NK-92 (cell line): ENCODE measurements around the gene BTAF1.
A peak's percentile ranks its signal among the peaks of the same experiment; 100 is the strongest.
"Not testable (repeated sequence)": the region's sequence is repeated elsewhere in the genome, so short reads cannot be mapped to it uniquely, and the experiment has no call there.

Source experiments
- DNase-seq: peaks from one replicate; lab custom pipeline; 2025; ENCODE audit not compliant: unreplicated experiment; lab: John Stamatoyannopoulos, UW

The BTAF1 gene

DNA sequence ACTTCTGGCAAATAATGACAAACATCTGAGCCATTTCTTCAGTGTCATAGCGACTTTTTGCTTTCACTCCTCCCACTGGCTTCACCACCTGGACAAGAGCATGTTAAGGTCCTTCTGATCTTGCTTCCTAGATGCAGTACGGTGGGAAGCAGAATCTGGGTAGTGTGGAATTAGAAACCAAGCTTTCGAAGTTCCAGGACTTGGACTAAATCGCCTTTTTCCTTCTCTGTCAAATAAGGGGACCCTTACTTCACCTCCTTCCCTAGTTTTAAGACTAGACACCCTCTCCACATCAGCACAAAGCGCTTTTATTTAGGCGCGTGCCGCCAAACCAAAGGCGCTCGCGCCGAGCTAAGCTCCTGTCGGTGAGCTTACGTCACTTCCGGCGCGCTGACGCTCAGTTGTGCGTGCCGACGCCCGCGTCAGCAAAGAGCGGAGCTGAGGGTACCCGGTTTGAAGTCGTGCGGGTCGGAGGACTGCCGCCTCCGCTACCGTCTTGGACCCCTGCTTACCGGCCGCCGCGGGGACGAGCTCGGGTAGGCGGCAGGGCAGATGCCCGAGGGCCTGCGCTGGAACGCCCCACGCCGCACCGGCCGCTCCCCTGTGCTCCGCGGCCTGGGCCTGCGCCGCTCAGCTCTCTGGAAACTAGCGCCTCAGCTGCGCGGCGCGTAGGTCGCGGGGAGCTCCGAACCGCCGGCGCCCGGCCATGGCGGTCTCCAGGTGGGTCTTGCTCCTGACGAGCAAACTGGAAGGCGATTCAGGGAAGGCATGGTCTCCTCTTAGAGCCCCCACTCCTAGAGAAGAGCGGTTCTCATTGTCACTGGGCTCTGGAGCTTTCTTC, at the start of gene BTAF1:
Gene BTAF1 (plus strand): TSS at position 400 of the 841 bp plus-strand sequence. CDS start 307 bp downstream, at position 707.
- DNase-seq: peak; percentile 3

DNA sequence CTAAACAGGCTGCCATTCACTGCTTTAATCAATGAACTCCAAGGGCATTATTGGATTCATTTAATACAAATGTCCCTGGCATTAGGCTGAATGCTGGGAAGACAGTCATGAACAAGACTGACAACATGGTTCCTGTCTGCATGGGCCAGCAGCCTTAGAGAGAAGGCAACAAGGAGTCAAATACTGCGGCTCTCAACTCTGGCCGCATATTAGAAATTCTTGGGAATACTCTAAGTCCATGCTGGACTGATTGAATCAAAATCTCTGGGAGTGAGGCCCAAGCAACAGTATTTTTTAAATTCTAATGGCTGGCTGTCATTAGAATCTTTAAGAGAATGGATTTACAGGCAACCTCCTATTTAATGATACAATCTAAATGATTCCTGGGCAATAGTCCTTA, 48.4 kb upstream of the BTAF1 start:
- DNase-seq: no peak

DNA sequence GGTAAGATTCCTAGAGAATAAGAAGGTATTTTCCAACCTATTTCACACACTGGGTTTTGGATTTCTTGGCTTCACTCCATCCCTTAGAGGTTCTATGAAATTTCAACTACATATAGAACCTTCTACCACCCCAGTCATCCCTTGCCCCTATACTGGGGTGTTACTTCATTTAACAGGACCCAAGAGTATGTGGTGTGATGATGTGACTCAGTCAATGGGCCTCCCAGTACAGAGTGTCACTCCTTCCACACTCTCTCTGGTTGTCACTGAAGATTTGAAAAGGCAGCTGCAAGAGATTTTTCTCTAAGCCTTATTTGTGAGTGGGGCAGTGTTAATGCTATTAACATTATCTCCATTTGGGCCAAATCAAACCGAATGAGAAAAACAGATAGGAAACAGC, 47.8 kb upstream of the BTAF1 start:
- no peak for DNase-seq

DNA sequence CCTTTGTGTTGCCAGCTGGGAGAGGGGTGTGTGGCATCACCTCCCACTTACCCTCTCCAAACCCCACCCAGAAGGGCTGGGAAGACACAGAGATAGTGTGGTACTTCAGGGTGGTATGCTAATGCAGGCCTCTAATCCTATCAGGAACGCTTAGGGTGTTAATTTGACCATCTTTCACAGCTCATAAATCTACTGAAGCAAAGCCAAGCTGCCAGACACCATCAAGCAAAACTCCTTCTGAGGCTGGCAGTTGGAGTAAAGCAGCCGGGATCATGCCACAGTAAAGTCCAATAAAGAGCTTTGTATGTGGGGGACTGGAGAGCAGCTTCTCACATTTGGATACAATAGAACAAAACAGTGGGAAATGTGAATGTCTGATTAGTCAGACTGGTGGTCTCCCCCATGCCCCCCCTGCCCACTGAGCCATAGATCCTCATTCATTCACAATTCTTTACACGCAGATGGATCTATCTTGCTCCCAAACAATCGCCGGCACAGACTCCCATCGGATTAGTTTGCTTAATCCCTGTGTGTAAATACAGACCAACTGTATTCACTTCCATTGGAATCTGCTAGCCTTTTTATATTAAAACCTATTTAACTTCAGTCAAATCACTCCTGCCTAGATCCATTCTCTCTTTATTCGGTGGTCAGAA, 43.9 kb upstream of the BTAF1 start:
- no peak for DNase-seq

DNA sequence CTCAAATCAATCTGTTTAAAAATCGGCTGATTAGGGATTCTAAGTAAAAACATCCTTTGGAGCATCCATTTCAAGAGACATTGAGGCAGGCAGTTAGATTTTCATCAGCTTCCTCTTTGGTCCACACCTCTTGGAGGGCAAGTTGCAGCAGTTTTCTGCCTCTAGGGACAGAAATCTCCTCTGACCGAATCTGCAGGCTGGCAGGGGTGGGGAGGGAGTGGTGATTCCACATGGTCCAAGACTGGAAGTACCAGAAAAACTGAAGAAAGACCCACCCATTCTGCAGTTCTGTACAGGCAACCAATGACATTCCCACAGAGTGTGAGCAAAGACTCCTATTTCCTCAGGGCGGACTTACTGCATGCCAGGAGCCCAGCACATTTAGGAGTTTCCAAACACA, 43.3 kb upstream of the BTAF1 start:
- no peak for DNase-seq

DNA sequence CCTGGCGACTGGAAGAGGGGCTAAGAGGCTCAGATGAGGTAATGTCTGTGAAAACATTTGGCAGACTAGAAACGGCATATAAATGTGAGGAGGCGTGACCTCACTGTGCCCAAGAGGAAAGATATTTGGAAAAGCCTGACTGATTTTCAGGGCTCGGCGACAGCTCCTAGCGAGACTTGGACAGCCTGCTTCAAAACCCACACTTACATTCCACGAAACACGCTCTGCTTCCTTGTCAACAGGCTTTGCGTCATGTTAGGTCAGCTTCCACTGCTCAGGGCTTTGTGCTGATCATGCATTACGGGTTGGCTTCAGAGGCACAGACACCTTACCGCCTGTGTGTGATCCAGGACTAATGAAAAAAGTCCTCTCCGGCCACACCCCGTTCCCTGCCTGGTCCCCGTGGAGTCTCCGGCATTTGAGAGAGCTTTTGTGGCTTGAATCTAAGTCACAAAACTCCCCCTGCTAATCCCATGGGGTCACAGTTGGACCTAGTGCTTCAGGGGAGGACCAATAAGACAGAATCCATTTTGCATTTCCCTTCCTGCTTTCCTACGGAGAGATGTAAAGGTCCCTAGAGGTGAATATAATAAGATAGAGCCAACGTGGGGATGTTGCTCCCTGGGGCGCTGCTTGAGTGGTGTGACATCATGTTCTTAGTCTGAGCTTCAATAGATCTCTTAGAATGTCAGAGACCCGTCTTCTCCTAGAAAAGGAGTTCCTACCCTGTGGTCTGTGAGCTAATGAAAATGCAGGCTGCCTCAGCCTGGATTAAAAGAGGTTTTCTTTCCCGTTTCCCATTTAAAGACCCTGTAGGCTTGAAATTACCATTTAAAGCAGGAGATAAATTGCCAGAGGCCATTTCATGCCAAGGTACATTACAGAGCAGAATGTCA, 39.8 kb upstream of the BTAF1 start:
- DNase-seq: no peak

DNA sequence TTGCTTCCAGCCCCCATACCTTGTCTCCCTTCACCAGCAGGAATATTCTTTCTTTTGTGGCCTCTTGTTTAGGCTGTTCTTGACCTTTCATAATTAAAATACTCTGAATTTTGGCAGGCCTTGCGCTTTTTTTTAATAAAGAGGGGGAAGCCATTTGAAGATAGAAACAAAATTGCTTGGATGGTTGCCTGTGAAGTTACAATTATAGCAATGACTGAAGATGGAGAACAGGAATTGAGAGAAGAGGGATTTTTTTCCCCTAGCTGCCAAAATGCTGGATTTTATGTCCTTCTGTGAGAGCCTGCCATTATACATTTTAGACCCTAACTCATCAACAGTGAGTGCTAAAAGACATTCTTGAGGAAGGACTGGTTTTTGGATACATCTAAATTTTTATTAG, 39.0 kb upstream of the BTAF1 start:
- no peak for DNase-seq

DNA sequence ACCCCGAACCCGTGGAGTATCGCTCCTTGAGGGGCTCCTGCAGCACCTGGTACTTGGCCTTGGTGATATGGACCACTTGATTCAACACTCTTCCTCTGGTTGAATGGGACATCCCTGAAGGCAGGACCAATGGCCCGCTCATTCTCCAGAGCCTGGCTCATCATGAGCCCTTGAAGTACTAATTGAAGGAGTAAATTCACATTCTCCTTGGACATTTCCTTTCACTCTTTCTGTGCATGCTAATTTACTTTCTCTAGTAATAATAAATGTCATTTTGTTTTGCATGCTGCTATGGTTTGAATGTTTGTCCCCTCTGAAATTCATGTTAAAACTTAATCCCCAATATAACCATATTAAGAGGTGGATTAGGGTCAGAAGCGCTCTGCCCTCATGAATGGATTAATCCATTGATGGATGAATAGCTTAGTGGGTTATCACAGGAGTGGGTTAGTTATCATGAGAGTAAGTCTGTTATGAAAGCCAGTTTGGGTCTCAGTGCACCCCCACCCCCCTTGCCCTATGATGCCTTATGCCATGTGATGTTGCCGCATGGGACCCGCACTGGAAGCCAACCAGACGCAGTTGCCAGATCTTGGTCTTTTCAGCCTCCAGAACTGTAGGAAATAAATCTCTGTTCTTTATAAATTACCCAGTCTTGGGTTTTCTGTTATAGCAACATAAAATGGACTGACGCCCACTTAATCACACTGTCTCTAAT, 38.0 kb upstream of the BTAF1 start:
- no peak for DNase-seq

DNA sequence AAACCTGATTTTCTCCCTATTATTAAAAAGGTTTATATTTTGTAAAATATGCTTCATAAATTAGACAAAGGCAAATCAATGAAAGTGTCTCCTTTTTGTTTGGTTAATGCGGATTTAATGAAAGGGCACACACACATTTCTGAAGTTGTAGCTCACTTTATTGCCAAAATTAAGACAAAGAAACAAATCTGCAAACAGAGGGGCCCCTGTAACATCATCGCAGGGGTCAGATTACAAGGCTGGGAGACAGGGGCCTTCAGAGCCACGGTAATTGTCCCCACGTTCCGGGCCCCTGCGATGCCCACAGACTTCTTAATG, 36.7 kb upstream of the BTAF1 start:
- DNase-seq: no peak

DNA sequence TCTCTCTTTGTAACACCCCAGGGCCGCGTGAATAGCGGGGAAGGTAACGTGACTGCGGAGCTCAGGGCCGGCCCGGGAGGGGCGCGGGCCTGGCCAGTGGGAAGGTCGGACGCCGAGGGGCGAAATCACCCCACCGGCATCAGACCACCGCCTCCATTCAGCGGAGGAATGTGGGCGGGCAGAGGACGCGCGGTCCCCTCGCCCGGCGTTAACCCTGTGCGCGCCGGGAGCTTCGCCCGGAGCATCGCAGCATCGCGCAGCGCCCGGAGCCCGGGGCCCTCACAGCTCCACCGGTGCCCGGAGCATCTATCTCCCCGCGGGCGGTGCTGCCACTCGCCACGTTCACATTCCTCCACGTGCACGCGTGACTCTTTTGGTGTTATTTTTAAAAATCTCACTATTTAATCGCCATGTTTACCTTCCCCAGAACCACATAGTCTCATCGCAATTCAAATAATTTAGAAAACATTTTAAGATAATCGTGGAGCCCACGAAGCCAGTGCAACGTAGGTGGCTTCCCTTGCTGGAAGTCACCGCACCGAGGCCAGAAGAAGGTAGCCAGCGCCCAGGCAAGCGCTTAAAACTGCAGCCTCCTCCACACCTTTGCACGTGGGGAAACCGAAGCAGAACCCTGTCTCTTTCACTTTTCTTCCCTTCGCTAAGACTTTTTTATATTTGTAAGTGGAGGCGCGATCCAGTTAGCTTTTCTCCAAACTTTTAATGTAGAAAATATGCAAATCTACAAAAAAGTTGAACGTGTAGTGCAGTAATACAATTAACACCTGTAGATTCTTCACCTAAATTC, 36.1 kb upstream of the BTAF1 start:
- no peak for DNase-seq

DNA sequence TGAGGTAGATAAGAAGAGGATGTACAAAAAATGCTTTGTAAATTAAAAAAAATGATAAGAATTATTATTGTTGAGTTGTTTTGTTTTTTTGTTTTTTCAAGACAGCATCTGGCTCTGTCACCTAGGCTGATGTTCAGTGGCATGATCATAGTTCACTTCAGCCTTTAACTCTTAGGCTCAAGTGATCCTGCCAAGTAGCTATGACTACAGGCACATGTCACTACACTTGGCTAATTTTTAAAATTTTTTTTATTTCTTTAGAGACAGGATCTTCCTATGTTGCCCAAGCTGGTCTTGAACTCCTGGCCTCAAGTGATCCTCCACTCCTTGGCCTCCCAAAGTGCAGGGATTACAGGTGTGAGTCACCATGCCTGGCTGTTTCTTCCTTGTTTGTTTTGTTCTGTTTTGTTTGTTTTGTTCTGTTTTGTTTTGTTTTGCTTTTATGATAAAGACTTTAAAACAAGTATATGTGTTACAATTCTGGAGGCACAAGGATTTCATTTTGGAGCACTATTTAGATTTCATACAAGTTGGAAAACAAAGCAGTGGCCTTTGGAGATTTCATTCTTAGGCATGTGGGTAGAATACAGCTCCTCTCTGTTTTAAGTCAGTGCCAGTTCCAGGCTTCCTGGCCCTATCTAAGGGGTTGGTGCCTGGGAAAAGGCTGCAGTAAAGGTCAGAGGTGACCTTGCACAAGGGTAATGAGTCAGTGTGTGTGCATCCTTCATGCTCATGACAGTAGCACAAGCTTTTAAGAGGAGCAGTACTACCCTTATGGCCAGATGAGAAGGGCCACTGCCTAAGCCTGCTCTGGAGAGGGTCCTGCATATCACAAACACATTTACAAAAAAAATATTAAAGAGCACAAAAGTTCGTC, 32.2 kb upstream of the BTAF1 start:
- no peak for DNase-seq

DNA sequence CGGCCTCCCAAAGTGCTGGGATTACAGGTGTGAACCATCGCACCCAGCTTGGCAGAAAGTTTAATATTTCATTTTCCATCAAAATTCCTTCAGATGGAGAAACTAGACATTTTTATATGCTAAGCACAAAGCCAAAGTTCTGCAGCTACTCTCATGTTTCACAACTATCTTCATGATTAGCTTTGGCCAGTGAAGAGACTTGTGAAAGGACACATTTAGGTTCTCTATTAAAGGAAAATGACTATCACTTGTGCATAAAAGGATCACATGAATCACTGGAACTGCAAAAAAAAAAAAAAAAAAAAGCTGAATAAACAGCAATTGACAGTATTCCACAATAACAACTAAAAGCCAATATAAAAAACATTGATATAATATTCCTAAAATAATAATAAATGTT, 30.5 kb upstream of the BTAF1 start:
- DNase-seq: no peak

DNA sequence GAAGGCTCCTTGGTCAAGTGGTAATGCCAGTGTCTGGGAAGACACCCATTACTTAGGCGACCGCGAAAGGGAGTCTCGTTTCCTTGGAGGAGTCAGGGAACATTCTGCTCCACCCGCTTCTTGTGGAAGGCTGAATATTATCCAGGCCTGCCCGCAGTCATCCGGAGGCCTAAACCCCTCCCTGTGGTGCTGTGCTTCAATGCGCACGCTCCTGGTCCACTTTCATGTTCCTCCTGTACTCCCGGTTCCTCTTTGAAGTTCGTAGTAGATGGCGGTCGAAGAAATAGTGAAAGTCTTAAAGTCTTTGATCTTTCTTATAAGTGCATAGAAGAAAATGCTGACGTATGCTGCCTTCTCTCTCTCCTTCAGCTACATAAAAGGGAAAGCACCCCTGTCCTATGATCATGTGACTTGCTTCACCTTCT, 29.3 kb upstream of the BTAF1 start:
- not testable (repeated sequence) for DNase-seq

DNA sequence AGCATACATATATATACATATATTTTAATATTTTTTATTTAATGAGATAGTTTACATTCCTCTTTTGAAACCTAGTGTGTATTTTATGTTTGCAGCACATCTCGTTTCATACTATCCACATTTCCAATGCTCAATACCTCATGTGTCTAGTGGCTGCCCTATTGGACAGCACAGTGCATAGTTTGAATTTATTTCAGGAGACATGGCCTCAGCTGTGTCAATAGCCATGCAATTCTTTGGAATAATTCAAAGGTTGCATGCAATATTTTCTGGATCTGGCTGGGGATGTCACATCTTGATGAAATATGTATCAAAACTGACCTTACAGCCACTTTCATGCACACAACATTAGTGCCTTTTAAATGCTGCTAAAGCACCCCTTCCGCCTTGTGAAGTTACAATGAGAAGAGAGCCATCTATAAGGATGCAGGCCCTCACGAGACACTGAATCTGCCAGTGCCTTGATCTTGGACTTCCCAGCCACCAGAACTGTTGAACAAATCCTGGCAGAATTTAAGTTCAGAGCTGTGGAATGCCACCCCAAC, 27.3 kb upstream of the BTAF1 start:
- DNase-seq: no peak

DNA sequence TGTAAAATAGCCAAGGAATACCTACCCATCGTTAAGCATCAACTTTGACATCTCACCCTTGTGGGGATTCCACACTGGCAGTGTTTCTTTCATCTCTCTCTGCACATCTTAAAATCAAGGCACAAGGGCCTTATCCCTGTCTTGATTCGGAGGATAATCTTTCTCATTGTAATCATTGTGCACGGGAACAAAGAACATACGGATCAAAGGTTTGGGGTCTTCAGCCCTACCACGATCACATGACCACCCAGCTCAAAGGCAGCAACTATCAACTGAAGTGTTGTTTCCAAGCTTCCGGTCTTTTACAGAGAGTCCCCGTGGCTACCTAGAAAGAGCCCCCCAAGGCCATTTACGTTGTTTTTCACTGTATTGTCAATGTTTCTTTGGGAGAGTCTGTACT, 26.1 kb upstream of the BTAF1 start:
- DNase-seq: no peak

DNA sequence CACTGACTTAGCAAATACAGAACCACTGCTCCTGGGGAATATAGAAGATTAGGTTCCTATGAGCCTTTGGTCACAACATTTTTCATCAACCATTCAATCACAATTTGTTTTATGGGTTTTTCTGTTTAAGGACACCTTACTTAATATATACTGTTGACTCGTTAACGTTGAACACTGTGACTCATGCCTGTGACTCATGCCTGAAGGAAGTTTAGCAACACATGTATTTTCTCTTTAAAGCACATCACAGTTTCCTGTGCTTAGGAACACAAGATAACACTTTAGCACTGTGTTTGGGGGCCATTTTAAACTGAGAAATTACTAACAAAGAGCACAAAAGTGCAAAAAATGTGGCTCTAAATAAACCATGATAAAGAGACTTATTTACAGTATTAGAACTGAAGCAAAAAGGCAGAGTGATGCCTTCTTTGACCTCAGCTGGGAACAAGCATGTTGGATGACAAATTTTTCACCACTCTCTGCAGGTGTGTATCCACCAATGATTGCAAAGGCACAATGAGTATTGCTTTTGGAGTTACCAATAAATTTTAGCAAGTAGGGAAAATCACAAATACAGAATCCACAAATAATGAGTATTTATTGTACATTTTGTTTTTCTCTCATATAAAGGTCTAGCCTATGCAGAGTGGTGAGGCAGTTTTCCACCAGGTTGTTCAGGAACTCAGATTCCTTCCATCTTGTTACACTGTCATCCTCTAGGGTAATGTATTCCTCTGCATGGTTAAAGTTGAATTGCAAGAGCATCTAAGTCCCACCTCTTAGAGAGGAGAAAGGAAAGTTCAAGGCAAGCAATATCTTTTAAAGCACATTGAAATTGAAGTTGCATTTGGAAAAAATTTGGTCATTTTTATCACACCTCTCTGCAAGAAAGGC, 21.5 kb upstream of the BTAF1 start:
- no peak for DNase-seq

DNA sequence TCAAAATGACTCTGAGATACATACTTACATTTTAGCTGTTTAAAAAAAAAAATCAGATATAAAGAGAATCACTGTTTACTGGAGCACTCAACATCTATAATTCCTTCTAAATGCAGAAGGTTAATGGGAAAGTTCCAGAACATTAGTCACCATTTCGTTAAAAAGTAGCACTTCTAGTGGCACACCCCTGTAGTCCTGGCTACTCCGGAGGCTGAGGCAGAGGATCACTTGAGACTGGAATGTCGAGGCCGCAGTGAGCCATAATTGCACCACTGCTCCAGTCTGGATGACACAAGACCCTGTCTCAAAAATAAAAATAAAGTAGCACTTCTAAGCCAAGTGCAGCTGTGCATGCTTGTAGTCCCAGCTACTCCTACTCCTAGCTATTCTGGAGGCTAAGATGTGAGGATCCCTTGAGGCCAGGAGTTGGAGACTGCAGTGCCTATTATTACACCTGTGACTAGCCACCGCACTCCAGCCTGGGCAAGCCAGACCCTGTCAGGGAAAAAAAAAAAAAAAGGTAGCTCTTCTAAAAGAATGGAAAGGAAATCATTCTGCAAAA, 16.5 kb upstream of the BTAF1 start:
- DNase-seq: no peak

DNA sequence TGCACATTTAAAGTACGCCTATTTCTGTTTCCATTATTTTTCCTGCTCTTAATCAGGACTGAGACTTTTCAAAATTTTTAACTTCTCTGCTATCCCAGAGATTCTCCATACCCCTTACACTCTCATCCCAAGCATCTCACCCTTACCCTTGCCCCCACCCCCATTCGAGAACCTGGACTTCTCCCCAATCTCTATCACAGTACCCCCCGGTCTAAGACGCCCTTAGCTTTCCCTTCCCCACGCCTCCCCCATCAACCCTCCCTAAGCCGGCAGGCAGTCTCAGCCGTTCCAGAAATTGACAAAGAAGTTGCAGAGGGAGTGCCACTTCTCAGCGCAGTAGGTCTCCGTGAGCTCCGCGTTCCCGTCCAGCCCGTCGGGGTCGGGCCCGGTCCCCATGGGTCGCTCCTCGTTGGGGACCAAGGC, 15.6 kb upstream of the BTAF1 start:
- no peak for DNase-seq
